DND-41 (cell line): Measurements from ENCODE around the gene BAX.

ENCODE experiments used
- CTCF ChIP-seq: IDR thresholded peaks from 2 replicates; pipeline ENCODE4 v1.5.1; 2012; ENCODE audit warnings: borderline replicate concordance, low read length, moderate library complexity, mild to moderate bottlenecking; ENCODE audit not compliant: poor library complexity, severe bottlenecking; ENCODE audit errors: extremely low read depth
- EZH2 ChIP-seq: IDR thresholded peaks from 3 replicates; pipeline ENCODE4 v1.6.1; 2012; ENCODE audit warnings: borderline replicate concordance, low read depth, mild to moderate bottlenecking, moderate library complexity, low read length, inconsistent platforms; ENCODE audit not compliant: severe bottlenecking

GRCh38 chr19:48959341-48960239 is 4.9 kb downstream of the BAX start:
- no peak for TF ChIP-seq CTCF
- no peak for TF ChIP-seq EZH2
